ENCODE measurements around the gene ATP2B1.

ATP2B1 gene

DNA sequence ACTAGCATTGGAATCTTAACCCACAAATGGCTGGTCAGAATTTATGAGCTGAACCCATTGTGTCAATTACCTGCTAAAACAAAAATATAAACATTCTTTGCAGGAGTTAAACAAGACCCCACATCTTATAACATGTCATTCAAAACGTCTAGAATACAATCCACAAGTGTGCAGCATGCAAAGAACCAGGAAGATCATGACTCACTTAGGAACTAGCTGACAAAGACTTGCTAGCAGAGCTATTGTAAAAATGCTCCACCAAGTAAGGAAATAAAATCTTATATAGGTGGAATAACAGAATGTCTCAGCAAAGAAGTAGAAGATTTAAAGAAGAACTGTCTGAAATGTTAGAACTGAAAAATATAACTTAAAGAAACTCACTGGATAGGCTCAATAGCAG lies 156.3 kb downstream of the ATP2B1 start:
- no peak overlapping the region for H3K9ac ChIP-seq (ENCODE audit: low read length)

DNA sequence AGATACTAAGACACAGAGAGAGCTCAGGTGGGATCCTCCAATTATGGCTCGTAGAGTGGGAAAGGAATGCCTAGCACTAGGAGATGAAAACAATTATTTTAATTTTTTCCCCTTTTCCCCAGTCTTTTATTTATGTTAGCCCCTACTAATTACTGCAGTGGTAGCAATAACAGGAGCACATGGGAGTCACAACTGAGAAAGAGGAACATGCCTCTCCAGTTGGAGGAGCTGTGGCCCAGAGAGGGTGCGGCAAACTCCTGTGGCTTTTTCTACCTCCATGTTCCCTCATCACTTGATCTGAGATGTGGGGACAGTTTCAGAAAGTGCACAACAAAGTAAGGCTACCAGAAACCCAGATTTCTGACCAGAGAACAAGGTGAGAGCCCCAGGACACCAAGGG lies 156.9 kb downstream of the ATP2B1 start:
- TF ChIP-seq, protein P1, sequence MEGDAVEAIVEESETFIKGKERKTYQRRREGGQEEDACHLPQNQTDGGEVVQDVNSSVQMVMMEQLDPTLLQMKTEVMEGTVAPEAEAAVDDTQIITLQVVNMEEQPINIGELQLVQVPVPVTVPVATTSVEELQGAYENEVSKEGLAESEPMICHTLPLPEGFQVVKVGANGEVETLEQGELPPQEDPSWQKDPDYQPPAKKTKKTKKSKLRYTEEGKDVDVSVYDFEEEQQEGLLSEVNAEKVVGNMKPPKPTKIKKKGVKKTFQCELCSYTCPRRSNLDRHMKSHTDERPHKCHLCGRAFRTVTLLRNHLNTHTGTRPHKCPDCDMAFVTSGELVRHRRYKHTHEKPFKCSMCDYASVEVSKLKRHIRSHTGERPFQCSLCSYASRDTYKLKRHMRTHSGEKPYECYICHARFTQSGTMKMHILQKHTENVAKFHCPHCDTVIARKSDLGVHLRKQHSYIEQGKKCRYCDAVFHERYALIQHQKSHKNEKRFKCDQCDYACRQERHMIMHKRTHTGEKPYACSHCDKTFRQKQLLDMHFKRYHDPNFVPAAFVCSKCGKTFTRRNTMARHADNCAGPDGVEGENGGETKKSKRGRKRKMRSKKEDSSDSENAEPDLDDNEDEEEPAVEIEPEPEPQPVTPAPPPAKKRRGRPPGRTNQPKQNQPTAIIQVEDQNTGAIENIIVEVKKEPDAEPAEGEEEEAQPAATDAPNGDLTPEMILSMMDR (IDR thresholded peaks at IDR 0.05; ENCODE audit: low read length) = no peak; the same call in 1 of the 2 replicates
- no peak for TF ChIP-seq EZH2 (IDR thresholded peaks at IDR 0.05; ENCODE audit: borderline replicate concordance, low read length)
- no peaks in the 10 kb centered on the region for H3F3A ChIP-seq (ENCODE audit: insufficient read depth, low read length)
- H3K27ac ChIP-seq (ENCODE audit: low read depth, low read length, poor library complexity, severe bottlenecking) = no peak overlapping the region
- no peaks in the 10 kb centered on the region for H3K36me3 ChIP-seq (ENCODE audit: insufficient read depth, low read length)
- no peak overlapping the region for H3K4me3 ChIP-seq (ENCODE audit: low read depth, low read length, poor library complexity, severe bottlenecking)
- H3K4me2 ChIP-seq (ENCODE audit: low read length) = no peak overlapping the region
- no peaks in the 10 kb centered on the region for H4K20me1 ChIP-seq (ENCODE audit: insufficient read depth, low read length)
- no peaks in the 10 kb centered on the region for H3K4me1 ChIP-seq (ENCODE audit: insufficient read depth, low read length, severe bottlenecking)
- H3K9me3 ChIP-seq (ENCODE audit: low read length) = no peaks in the 10 kb centered on the region; the same call in 1 of the 2 replicates
- no peak overlapping the region for H2AFZ ChIP-seq (ENCODE audit: low read length)
- no peak overlapping the region for H3K9ac ChIP-seq (ENCODE audit: low read length)
- H3K27me3 ChIP-seq (ENCODE audit: insufficient read depth, low read length) = no peaks in the 10 kb centered on the region
- H3K9me2 ChIP-seq (ENCODE audit: low read depth, low read length) = no peaks in the 10 kb centered on the region
- H3K79me2 ChIP-seq (ENCODE audit: insufficient read depth, low read length) = no peaks in the 10 kb centered on the region

More for the DNA sequence above, 156.3 kb downstream of the ATP2B1 start:
- no peaks in the 10 kb centered on the region for H3K4me1 ChIP-seq (ENCODE audit: insufficient read depth, low read length, severe bottlenecking)
- no peaks in the 10 kb centered on the region for H4K20me1 ChIP-seq (ENCODE audit: insufficient read depth, low read length)
- no peaks in the 10 kb centered on the region for H3K27me3 ChIP-seq (ENCODE audit: insufficient read depth, low read length)
- no peaks in the 10 kb centered on the region for H3K9me2 ChIP-seq (ENCODE audit: low read depth, low read length)
- H3F3A ChIP-seq (ENCODE audit: insufficient read depth, low read length) = no peaks in the 10 kb centered on the region
- no peak overlapping the region for H3K4me2 ChIP-seq (ENCODE audit: low read length)
- no peak overlapping the region for H3K27ac ChIP-seq (ENCODE audit: low read depth, low read length, poor library complexity, severe bottlenecking)
- no peaks in the 10 kb centered on the region; the same call in 1 of the 2 replicates for H3K9me3 ChIP-seq (ENCODE audit: low read length)
- no peaks in the 10 kb centered on the region for H3K79me2 ChIP-seq (ENCODE audit: insufficient read depth, low read length)
- H3K36me3 ChIP-seq (ENCODE audit: insufficient read depth, low read length) = no peaks in the 10 kb centered on the region
- no peak overlapping the region for H2AFZ ChIP-seq (ENCODE audit: low read length)
- no peak for TF ChIP-seq EZH2 (IDR thresholded peaks at IDR 0.05; ENCODE audit: borderline replicate concordance, low read length)
- TF ChIP-seq, protein P1 (IDR thresholded peaks at IDR 0.05; ENCODE audit: low read length) = no peak
- no peak overlapping the region for H3K4me3 ChIP-seq (ENCODE audit: low read depth, low read length, poor library complexity, severe bottlenecking)

- Histone ChIP-seq H3K36me3 (ENCODE audit: insufficient read depth, low read length) (no peaks in the 10 kb centered on the region), H3K79me2 (ENCODE audit: insufficient read depth, low read length) (no peaks in the 10 kb centered on the region), H3K9me3 (ENCODE audit: low read length) (no peaks in the 10 kb centered on the region), H2AFZ (ENCODE audit: low read length) (no peak overlapping the region), H3K27ac (ENCODE audit: low read depth, low read length, poor library complexity, severe bottlenecking) (no peak overlapping the region), H4K20me1 (ENCODE audit: insufficient read depth, low read length) (no peaks in the 10 kb centered on the region), H3F3A (ENCODE audit: insufficient read depth, low read length) (no peaks in the 10 kb centered on the region), H3K4me3 (ENCODE audit: low read depth, low read length, poor library complexity, severe bottlenecking) (no peak overlapping the region), H3K27me3 (ENCODE audit: insufficient read depth, low read length) (no peaks in the 10 kb centered on the region), H3K9ac (ENCODE audit: low read length) (no peak overlapping the region), H3K9me2 (ENCODE audit: low read depth, low read length) (no peaks in the 10 kb centered on the region), H3K4me1 (ENCODE audit: insufficient read depth, low read length, severe bottlenecking) (peaks cover 3% of the 10 kb centered on the region), H3K4me2 (ENCODE audit: low read length) (no peak overlapping the region)
- no peak for TF ChIP-seq EZH2 (IDR thresholded peaks at IDR 0.05; ENCODE audit: borderline replicate concordance, low read length)
- TF ChIP-seq, protein P1 (IDR thresholded peaks at IDR 0.05; ENCODE audit: low read length) = no peak
These were observed 161.5 kb downstream of the ATP2B1 start for GRCh38 chr12:89547101-89547500.

All from OCI-LY1 (cell line).